NCI-H2227 (cell line): ENCODE data around the gene TTC7B.

Source experiments
- DNase-seq: peaks from one replicate; lab custom pipeline; 2025; ENCODE audit not compliant: unreplicated experiment; lab: John Stamatoyannopoulos, UW

TTC7B gene

GRCh38 chr14:90714811-90715210 lies 101.4 kb downstream of the TTC7B start:
- no peak for DNase-seq

- no peak for DNase-seq
These were observed 111.4 kb downstream of the TTC7B start for GRCh38 chr14:90704738-90705392.

- DNase-seq, result no peak
These were observed 112.1 kb downstream of the TTC7B start for GRCh38 chr14:90703841-90704737.

- no peak for DNase-seq
These were observed 115.1 kb downstream of the TTC7B start for GRCh38 chr14:90700933-90701776.

- DNase-seq, result no peak
These were observed 117.2 kb downstream of the TTC7B start for GRCh38 chr14:90699016-90699415.

- no peak for DNase-seq
These were observed 117.8 kb downstream of the TTC7B start for GRCh38 chr14:90698379-90698869.

- DNase-seq, result peak; percentile 86
These were observed 118.5 kb downstream of the TTC7B start for GRCh38 chr14:90697577-90698206.

- no peak for DNase-seq
These were observed 119.1 kb downstream of the TTC7B start for GRCh38 chr14:90697132-90697531.

GRCh38 chr14:90696720-90697119 lies 119.5 kb downstream of the TTC7B start:
- DNase-seq, result no peak

GRCh38 chr14:90695997-90696660 lies 120.1 kb downstream of the TTC7B start:
- DNase-seq, result peak; percentile 24

GRCh38 chr14:90693413-90693812 lies 122.8 kb downstream of the TTC7B start:
- no peak for DNase-seq

- no peak for DNase-seq
These were observed 123.4 kb downstream of the TTC7B start for GRCh38 chr14:90692826-90693225.

- DNase-seq, result no peak
These were observed 124.2 kb downstream of the TTC7B start for GRCh38 chr14:90692061-90692460.

- no peak for DNase-seq
These were observed 124.6 kb downstream of the TTC7B start for GRCh38 chr14:90691627-90692026.

- DNase-seq, result no peak
These were observed 128.6 kb downstream of the TTC7B start for GRCh38 chr14:90687680-90688079.

- DNase-seq, result no peak
These were observed 133.6 kb downstream of the TTC7B start for GRCh38 chr14:90682615-90683014.

GRCh38 chr14:90681929-90682328 lies 134.3 kb downstream of the TTC7B start:
- DNase-seq, result no peak

- DNase-seq, result no peak
These were observed 137.3 kb downstream of the TTC7B start for GRCh38 chr14:90678846-90679362.

GRCh38 chr14:90678420-90678819 lies 137.8 kb downstream of the TTC7B start:
- DNase-seq, result no peak

GRCh38 chr14:90677484-90678050 lies 138.7 kb downstream of the TTC7B start:
- DNase-seq, result no peak
